ENCODE measurements around the gene PLA2R1.

Gene PLA2R1

GRCh38 chr2:159902722-159903121, 159.7 kb downstream of the PLA2R1 start:
- no peak for DNase-seq (ENCODE audit: low spot score)
- in situ Hi-C loops (cut with MboI; ENCODE audit: low sequenced_read_pairs, unreplicated experiment) = no loop called here
- TF ChIP-seq CTCF (IDR thresholded peaks at IDR 0.05; ENCODE audit: borderline replicate concordance, control extremely low read depth, extremely low read depth, insufficient read depth, missing control alignments) = no peak

- no peak for DNase-seq (ENCODE audit: low spot score)
- no peak for TF ChIP-seq CTCF (IDR thresholded peaks at IDR 0.05; ENCODE audit: borderline replicate concordance, control extremely low read depth, extremely low read depth, insufficient read depth, missing control alignments)
- in situ Hi-C loops (cut with MboI; ENCODE audit: low sequenced_read_pairs, unreplicated experiment) = no loop called here
Measured at GRCh38 chr2:159900343-159900742, 162.1 kb downstream of the PLA2R1 start.

GRCh38 chr2:159898441-159898840, 164.0 kb downstream of the PLA2R1 start:
- TF ChIP-seq CTCF (IDR thresholded peaks at IDR 0.05; ENCODE audit: borderline replicate concordance, control extremely low read depth, extremely low read depth, insufficient read depth, missing control alignments) = no peak
- DNase-seq (ENCODE audit: low spot score) = no peak
- in situ Hi-C loops (cut with MboI; ENCODE audit: low sequenced_read_pairs, unreplicated experiment) = no loop called here

GRCh38 chr2:159897720-159898119, 164.7 kb downstream of the PLA2R1 start:
- in situ Hi-C loops (cut with MboI; ENCODE audit: low sequenced_read_pairs, unreplicated experiment) = no loop called here
- DNase-seq (ENCODE audit: low spot score) = no peak
- TF ChIP-seq CTCF (IDR thresholded peaks at IDR 0.05; ENCODE audit: borderline replicate concordance, control extremely low read depth, extremely low read depth, insufficient read depth, missing control alignments) = no peak

- no peak for TF ChIP-seq CTCF (IDR thresholded peaks at IDR 0.05; ENCODE audit: borderline replicate concordance, control extremely low read depth, extremely low read depth, insufficient read depth, missing control alignments)
- in situ Hi-C loops (cut with MboI; ENCODE audit: low sequenced_read_pairs, unreplicated experiment) = no loop called here
- DNase-seq (ENCODE audit: low spot score) = no peak
Measured at GRCh38 chr2:159897081-159897480, 165.3 kb downstream of the PLA2R1 start.

GRCh38 chr2:159895258-159896065, 167.0 kb downstream of the PLA2R1 start:
- TF ChIP-seq CTCF (IDR thresholded peaks at IDR 0.05; ENCODE audit: borderline replicate concordance, control extremely low read depth, extremely low read depth, insufficient read depth, missing control alignments) = no peak
- DNase-seq (ENCODE audit: low spot score) = no peak

More at GRCh38 chr2:159895258-159896065, 167.0 kb downstream of the PLA2R1 start:
- in situ Hi-C loops (cut with MboI; ENCODE audit: low sequenced_read_pairs, unreplicated experiment) = no loop called here
